Purkinje cell (primary cell): Measurements from ENCODE around the gene OR1D2. TPM values are rescaled to one million over a fixed set of nuclear protein-coding genes. Genes with fewer than 3 reads are reported as not detected.

Experiments
- polyA plus RNA-seq: library from polyadenylated mRNA; unstranded; fragments of >200 nt; fragmentation: Nextera tagmentation; gene quantifications from 2 replicates; pipeline ENCODE4 v1.2.1, GENCODE V29; 2014

Gene OR1D2, protein sequence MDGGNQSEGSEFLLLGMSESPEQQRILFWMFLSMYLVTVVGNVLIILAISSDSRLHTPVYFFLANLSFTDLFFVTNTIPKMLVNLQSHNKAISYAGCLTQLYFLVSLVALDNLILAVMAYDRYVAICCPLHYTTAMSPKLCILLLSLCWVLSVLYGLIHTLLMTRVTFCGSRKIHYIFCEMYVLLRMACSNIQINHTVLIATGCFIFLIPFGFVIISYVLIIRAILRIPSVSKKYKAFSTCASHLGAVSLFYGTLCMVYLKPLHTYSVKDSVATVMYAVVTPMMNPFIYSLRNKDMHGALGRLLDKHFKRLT
- not detected in 2 replicates for polyA plus RNA-seq

DNA sequence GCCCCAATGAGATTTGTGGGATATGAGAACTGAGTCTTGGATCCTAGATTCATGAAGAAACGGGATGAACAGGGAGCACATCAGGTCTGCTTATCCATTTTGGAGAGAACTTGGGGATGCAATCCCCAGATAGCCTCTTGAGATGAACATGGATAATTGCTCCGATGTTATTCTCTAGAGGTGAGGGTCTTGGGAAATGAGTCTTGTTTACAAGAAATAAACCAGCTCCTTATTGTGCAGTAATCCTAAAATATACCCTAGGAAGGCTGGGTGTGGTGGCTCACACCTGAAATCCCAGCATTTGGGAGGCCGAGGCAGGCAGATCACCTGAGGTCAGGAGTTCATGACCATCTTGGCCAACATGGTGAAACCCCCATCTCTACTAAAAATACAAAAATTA lies at the start of gene OR1D2:
OR1D2 (minus strand) TSS at position 101 of the 400 bp plus-strand sequence. CDS start 11,426 bp downstream, outside the sequence.

GRCh38 chr17:3127451-3127850 lies 23.2 kb upstream of the OR1D2 start, which contains the start of gene OR1G1:
OR1G1 (minus strand) TSS chr17:3127551; CDS start chr17:3127551, 0 bp downstream.

DNA sequence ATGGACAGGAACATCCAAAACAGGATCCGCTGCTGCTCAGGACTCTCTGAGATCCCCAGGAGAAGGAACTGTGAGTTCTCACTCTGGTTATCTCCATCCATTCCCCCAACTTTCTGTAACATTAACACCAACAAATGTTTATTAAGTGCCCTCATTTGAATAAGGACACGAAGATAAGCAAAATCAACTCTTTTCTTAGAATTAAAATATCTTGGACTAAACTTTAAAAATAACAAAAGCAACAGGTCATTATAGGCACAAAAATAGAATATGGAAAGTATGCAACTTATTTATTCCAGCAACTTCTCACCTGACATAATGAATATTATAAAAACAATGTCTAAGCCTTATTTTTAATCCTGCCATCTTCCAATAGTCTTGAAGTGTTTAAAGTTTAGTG lies 40.7 kb downstream of the OR1D2 start, which contains the start of gene OR1D5:
OR1D5 (minus strand) TSS at position 101 of the 400 bp plus-strand sequence; CDS start at position 101, 0 bp downstream.

Other genes starting within 250 kb of the OR1D2 start
- not detected in 2 replicates for gene OR1D5, start 40.8 kb downstream of the OR1D2 start, polyA plus RNA-seq
- gene OR1G1, start 23.1 kb upstream of the OR1D2 start, polyA plus RNA-seq = not detected in 2 replicates
- not detected in 2 replicates for gene OR1A2, start 93.1 kb upstream of the OR1D2 start, polyA plus RNA-seq
- gene OR1A1, start 103.2 kb upstream of the OR1D2 start, polyA plus RNA-seq = 0.08 TPM in 1 of 2 replicates, not detected in the other
- gene OR3A1, start 193.9 kb upstream of the OR1D2 start, polyA plus RNA-seq = not detected in 2 replicates